Loucy (cell line): ENCODE measurements around the gene MYH7.
"Not testable (repeated sequence)": the region's sequence is repeated elsewhere in the genome, so short reads cannot be mapped to it uniquely, and the experiment has no call there.

Experiments used
- H2AFZ ChIP-seq: fragments of 200-600 bp; sonication (generic); 2 replicates; pipeline ENCODE4 v1.6.0; 2016; ENCODE audit warnings: antibody characterized with exemption, mild to moderate bottlenecking, low read length, moderate library complexity
- H3F3A ChIP-seq: fragments of 200-600 bp; 2 replicates; pipeline ENCODE4 v1.6.0; 2016; ENCODE audit warnings: antibody characterized with exemption, low read depth, mild to moderate bottlenecking
- H3K27me3 ChIP-seq: fragments of 200-600 bp; sonication (generic); 2 replicates; pipeline ENCODE4 v1.6.1; 2014; ENCODE audit warnings: low read length, mild to moderate bottlenecking; ENCODE audit not compliant: insufficient read depth, poor library complexity, severe bottlenecking
- H3K36me3 ChIP-seq: fragments of 200-600 bp; sonication (generic); 2 replicates; pipeline ENCODE4 v1.6.1; 2016; ENCODE audit warnings: low read length; ENCODE audit not compliant: insufficient read depth
- H3K4me1 ChIP-seq: fragments of 200-600 bp; sonication (generic); 2 replicates; pipeline ENCODE4 v1.5.1; 2014; ENCODE audit warnings: low read length, mild to moderate bottlenecking; ENCODE audit not compliant: insufficient read depth, poor library complexity, severe bottlenecking
- H3K4me2 ChIP-seq: fragments of 200-600 bp; sonication (generic); 2 replicates; pipeline ENCODE4 v1.6.0; 2014; ENCODE audit warnings: antibody characterized with exemption, low read length, low read depth, mild to moderate bottlenecking; ENCODE audit not compliant: poor library complexity, severe bottlenecking
- H3K4me3 ChIP-seq: fragments of 200-600 bp; sonication (generic); 2 replicates; pipeline ENCODE4 v1.5.1; 2014; ENCODE audit warnings: low read length, mild to moderate bottlenecking, mixed read lengths; ENCODE audit not compliant: poor library complexity, severe bottlenecking
- H3K79me2 ChIP-seq: fragments of 200-600 bp; sonication (generic); 2 replicates; pipeline ENCODE4 v1.6.1; 2014; ENCODE audit warnings: low read length; ENCODE audit not compliant: insufficient read depth
- H3K9ac ChIP-seq: fragments of 200-600 bp; sonication (generic); 2 replicates; pipeline ENCODE4 v1.6.0; 2014; ENCODE audit warnings: mild to moderate bottlenecking, low read depth, low read length, moderate library complexity; ENCODE audit not compliant: poor library complexity, severe bottlenecking
- H3K9me2 ChIP-seq: fragments of 200-600 bp; sonication (generic); replicated peaks from 2 replicates; pipeline ENCODE4 v1.6.1; 2016; ENCODE audit warnings: low read depth, low read length, mixed read lengths
- H3K9me3 ChIP-seq: fragments of 200-600 bp; sonication (generic); 2 replicates; pipeline ENCODE4 v1.6.1; 2014; ENCODE audit warnings: mild to moderate bottlenecking, antibody characterized with exemption, low read length, low read depth; ENCODE audit not compliant: insufficient read depth
- H4K20me1 ChIP-seq: fragments of 200-600 bp; sonication (generic); 2 replicates; pipeline ENCODE4 v1.6.0; 2014; ENCODE audit warnings: antibody characterized with exemption, low read length, mild to moderate bottlenecking; ENCODE audit not compliant: insufficient read depth, poor library complexity, severe bottlenecking
- EZH2phosphoT487 ChIP-seq: fragments of 200-600 bp; IDR thresholded peaks from 2 replicates; pipeline ENCODE4 v1.6.1; 2018; ENCODE audit warnings: antibody characterized with exemption, mild to moderate bottlenecking, moderate library complexity, borderline replicate concordance
- TF ChIP-seq, protein P1 (sequence below): fragments of 200-600 bp; sonication (generic); conservative IDR thresholded peaks from 2 replicates; pipeline ENCODE4 v1.5.1; 2014; ENCODE audit warnings: mild to moderate bottlenecking, antibody characterized with exemption, low read length

MYH7 gene

DNA sequence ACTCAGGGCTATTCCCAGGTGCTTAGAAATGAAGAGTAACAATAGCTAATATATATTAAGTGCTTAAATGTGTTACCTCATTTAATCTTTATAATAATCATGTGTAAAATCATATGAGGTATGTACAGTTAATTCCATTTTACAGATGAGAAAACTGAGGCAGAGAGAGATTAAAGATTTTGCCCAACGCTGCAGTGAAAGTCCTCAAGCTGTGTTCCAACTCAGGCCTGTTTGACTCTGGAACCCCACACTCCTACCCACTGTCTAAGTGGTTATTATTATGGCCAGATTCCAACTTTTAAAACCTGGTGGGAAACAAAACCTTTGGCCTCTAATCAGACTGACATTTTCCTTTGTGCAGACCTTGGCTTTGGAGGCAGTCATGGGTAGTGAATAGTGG lies 48.5 kb downstream of the MYH7 start:
- no peaks in the 10 kb centered on the region for H3K9me3 ChIP-seq
- H3K9ac ChIP-seq, result no peak overlapping the region
- no peak overlapping the region for H3K4me3 ChIP-seq
- H3K36me3 ChIP-seq, result no peaks in the 10 kb centered on the region
- H3K4me1 ChIP-seq, result no peaks in the 10 kb centered on the region
- no peaks in the 10 kb centered on the region for H3K9me2 ChIP-seq
- H4K20me1 ChIP-seq, result no peaks in the 10 kb centered on the region
- H3K27me3 ChIP-seq, result no peaks in the 10 kb centered on the region
- H2AFZ ChIP-seq, result no peak overlapping the region
- H3K79me2 ChIP-seq, result no peaks in the 10 kb centered on the region
- no peaks in the 10 kb centered on the region for H3F3A ChIP-seq
- H3K4me2 ChIP-seq, result no peak overlapping the region
- no peak for TF ChIP-seq EZH2phosphoT487

DNA sequence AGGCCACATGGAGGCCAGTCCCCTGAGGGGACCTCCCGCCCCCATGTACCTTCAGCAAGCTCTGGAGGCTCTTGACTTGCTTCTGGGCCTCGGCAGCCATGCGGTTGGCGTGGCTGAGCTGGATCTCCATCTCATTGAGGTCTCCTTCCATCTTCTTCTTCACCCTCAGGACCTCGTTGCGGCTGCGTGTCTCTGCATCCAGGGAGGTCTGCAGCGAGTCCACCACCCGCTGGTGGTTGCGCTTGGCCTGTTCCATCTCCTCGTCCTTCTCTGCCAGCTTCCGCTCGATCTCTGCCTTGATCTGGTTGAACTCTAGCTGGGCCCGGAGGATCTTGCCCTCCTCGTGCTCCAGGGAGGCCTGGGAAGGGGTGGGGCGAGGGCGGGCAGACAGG lies 49.2 kb downstream of the MYH7 start:
- not testable (repeated sequence) for H3K79me2 ChIP-seq, H3K9me3 ChIP-seq, H3F3A ChIP-seq, H3K4me3 ChIP-seq, H3K4me2 ChIP-seq, H2AFZ ChIP-seq, H3K9ac ChIP-seq, H3K9me2 ChIP-seq, H3K27me3 ChIP-seq, H3K4me1 ChIP-seq, H4K20me1 ChIP-seq, H3K36me3 ChIP-seq

DNA sequence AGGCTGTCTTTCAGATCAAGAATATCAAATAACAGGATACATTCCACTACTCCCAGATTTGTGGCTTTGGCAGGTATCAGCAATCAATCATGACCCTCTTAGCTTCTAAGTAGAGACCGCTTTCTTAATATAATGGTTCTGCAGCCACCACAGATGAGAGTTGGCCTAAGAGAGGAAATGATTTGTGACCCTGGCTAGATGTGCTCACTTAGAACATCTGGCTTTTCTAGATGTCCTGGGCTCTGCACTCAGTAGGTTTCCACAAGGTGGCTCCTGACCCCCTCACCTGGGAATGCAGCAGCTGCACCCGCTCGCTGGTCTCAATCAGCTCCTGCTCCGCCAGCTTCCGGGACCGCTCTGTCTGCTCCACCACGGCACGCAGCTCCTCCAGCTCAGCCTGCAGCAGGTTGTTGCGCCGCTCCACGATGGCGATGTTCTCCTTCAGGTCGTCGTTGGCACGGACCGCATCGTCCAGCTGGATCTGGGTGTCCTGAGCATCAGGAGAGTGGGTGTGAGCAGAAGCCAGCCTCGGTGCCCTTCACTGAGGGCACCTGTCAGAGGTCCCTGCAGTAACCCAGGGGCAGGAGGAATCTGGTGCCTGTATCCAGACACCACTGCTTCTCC lies 49.7 kb downstream of the MYH7 start:
- H3K9me2 ChIP-seq, result no peaks in the 10 kb centered on the region
- no peaks in the 10 kb centered on the region for H3K4me1 ChIP-seq
- TF ChIP-seq EZH2phosphoT487, result no peak
- TF ChIP-seq, protein P1, sequence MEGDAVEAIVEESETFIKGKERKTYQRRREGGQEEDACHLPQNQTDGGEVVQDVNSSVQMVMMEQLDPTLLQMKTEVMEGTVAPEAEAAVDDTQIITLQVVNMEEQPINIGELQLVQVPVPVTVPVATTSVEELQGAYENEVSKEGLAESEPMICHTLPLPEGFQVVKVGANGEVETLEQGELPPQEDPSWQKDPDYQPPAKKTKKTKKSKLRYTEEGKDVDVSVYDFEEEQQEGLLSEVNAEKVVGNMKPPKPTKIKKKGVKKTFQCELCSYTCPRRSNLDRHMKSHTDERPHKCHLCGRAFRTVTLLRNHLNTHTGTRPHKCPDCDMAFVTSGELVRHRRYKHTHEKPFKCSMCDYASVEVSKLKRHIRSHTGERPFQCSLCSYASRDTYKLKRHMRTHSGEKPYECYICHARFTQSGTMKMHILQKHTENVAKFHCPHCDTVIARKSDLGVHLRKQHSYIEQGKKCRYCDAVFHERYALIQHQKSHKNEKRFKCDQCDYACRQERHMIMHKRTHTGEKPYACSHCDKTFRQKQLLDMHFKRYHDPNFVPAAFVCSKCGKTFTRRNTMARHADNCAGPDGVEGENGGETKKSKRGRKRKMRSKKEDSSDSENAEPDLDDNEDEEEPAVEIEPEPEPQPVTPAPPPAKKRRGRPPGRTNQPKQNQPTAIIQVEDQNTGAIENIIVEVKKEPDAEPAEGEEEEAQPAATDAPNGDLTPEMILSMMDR, result no peak
- no peak overlapping the region for H3K4me2 ChIP-seq
- no peaks in the 10 kb centered on the region for H3K36me3 ChIP-seq
- no peaks in the 10 kb centered on the region for H3K9me3 ChIP-seq
- H3K4me3 ChIP-seq, result no peak overlapping the region
- H4K20me1 ChIP-seq, result no peaks in the 10 kb centered on the region
- no peaks in the 10 kb centered on the region for H3K27me3 ChIP-seq
- no peaks in the 10 kb centered on the region for H3K79me2 ChIP-seq
- H3K9ac ChIP-seq, result no peak overlapping the region
- no peaks in the 10 kb centered on the region for H3F3A ChIP-seq
- H2AFZ ChIP-seq, result no peak overlapping the region

DNA sequence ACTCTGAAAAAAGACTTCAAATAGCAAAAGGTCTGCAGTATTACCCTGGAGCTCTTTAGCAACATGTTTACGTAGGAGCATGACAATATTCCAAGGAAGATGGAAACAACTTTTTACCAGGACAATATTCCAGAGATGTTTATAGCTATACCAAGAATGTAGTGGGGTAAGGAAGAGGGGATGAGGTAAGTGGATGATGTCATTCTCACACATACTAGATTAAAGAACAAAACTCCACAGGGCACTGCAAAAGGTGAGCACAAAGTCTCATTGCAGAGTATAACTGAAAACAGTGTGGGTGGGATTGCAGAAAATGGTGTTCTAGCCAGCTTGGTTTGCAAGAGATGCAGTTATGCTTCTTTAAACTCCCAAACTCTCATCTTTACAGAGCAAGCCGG lies 50.2 kb downstream of the MYH7 start:
- Histone ChIP-seq H3K4me3 (no peak overlapping the region), H3F3A (no peaks in the 10 kb centered on the region), H3K27me3 (no peaks in the 10 kb centered on the region), H3K4me2 (no peak overlapping the region), H3K79me2 (no peaks in the 10 kb centered on the region), H3K4me1 (no peaks in the 10 kb centered on the region), H3K9me2 (no peaks in the 10 kb centered on the region), H3K9me3 (no peaks in the 10 kb centered on the region), H3K36me3 (no peaks in the 10 kb centered on the region), H3K9ac (no peak overlapping the region), H2AFZ (no peak overlapping the region), H4K20me1 (no peaks in the 10 kb centered on the region)
- TF ChIP-seq, protein P1, result no peak
- TF ChIP-seq EZH2phosphoT487, result no peak
